HPDE6-E6E7 (cell line): Measurements from ENCODE around the gene ASIC2.

Source experiments
- DNase-seq: peaks from one replicate; pipeline ENCODE4 v3.0.0; 2011; ENCODE audit warnings: missing footprints; ENCODE audit errors: extremely low spot score

Gene ASIC2

GRCh38 chr17:33204701-33205100, 88.4 kb downstream of the ASIC2 start:
- DNase-seq, result no peak

- no peak for DNase-seq
These were observed 88.9 kb downstream of the ASIC2 start for GRCh38 chr17:33204156-33204555.

GRCh38 chr17:33202796-33203495, 90.1 kb downstream of the ASIC2 start:
- no peak for DNase-seq

- no peak for DNase-seq
These were observed 91.1 kb downstream of the ASIC2 start for GRCh38 chr17:33202021-33202420.

GRCh38 chr17:33201283-33201682, 91.8 kb downstream of the ASIC2 start:
- no peak for DNase-seq

- no peak for DNase-seq
These were observed 92.5 kb downstream of the ASIC2 start for GRCh38 chr17:33200587-33200986.

- no peak for DNase-seq
These were observed 93.3 kb downstream of the ASIC2 start for GRCh38 chr17:33199571-33200510.

GRCh38 chr17:33198954-33199353, 94.1 kb downstream of the ASIC2 start:
- no peak for DNase-seq

GRCh38 chr17:33197342-33197741, 95.8 kb downstream of the ASIC2 start:
- no peak for DNase-seq

- DNase-seq, result no peak
These were observed 96.2 kb downstream of the ASIC2 start for GRCh38 chr17:33196883-33197282.

GRCh38 chr17:33192951-33193911, 99.9 kb downstream of the ASIC2 start:
- no peak for DNase-seq

GRCh38 chr17:33183487-33184026, 109.5 kb downstream of the ASIC2 start:
- DNase-seq, result no peak

GRCh38 chr17:33179151-33179550, 113.9 kb downstream of the ASIC2 start:
- DNase-seq, result no peak

- no peak for DNase-seq
These were observed 114.4 kb downstream of the ASIC2 start for GRCh38 chr17:33178681-33179080.

- no peak for DNase-seq
These were observed 117.5 kb downstream of the ASIC2 start for GRCh38 chr17:33175562-33175961.

- DNase-seq, result no peak
These were observed 121.2 kb downstream of the ASIC2 start for GRCh38 chr17:33171931-33172330.

- DNase-seq, result no peak
These were observed 123.4 kb downstream of the ASIC2 start for GRCh38 chr17:33169580-33170285.

GRCh38 chr17:33167736-33168135, 125.4 kb downstream of the ASIC2 start:
- DNase-seq, result no peak

- DNase-seq, result no peak
These were observed 126.6 kb downstream of the ASIC2 start for GRCh38 chr17:33166472-33166871.

- peak; percentile 14 for DNase-seq
These were observed 128.8 kb downstream of the ASIC2 start for GRCh38 chr17:33164169-33164881.
